CD4-positive, alpha-beta T cell treated with Interleukin-21 for 1 hour (primary cell): ENCODE data around the gene SH3TC1.

Source experiments
- DNase-seq: peaks from one replicate; pipeline ENCODE4 v3.0.0-alpha.2; 2020

Gene SH3TC1

DNA sequence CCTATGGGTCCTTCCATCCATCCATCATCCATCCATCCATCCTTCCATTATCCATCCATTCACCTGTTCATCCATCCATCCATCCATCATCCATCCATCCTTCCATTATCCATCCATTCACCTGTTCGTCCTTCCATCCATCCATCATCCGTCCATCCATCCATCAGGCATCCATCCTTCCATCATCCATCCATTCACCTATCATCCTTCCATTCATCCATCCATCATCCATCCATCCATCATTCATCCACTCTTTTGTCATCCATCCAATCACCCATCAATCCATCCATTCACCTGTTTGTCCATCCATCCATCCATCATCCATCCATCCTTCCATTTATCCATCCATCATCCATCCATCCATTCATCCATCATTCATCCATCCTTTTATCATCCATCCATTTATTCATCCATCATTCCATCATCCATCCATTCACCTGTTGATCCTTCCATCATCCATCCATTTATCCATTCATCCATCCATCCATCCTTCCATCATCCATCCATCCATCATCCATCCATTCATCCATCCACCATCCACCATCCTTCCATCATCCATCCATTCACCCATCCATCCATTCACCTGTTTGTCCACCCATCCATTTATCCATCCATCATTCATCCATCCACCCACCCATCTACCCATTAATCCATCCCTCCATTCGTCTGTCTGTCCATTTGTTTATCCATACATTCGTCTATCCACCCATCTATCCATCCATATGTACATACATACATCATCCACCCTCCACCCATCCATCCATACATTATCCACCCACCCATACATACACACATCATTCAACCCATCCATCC, 34.8 kb downstream of the SH3TC1 start:
- no peak for DNase-seq

DNA sequence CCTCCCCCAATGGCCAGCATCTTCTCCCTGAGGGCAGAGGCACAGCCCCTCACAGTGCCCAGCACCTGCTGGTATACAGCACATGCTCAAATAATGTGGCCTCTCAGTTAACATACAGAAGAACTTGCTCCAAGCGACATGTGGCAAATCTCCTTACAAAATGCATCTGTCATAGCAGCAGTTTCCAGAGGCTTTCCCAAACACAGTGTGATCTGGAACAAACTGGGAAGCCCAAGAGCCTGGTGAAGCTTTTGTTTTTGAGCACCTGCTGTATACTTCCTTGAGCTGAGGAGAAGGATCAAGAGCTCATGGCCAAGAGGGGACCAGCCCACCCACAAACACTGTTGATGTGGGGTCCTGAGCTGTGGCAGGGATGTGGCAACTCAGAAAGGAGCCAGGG, 35.6 kb downstream of the SH3TC1 start:
- no peak for DNase-seq

DNA sequence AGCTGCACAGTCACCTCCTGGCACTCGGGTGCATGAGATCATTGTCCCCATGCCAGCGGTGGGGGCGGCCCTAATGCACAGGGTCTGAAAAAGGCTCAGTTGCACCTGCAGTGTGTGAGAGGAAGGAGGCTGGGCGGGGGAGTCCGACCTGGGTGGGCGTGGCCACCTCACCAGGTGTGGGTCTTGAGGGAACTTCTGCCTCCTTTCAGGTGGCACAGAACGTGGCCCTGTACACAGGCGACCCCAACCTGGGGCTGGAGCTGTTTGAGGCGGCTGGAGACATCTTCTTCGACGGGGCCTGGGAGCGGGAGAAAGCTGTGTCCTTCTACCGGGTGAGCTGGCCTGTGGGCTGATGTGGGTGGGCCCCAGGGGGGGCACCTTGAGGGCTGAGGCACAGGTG, 36.1 kb downstream of the SH3TC1 start:
- DNase-seq = no peak

DNA sequence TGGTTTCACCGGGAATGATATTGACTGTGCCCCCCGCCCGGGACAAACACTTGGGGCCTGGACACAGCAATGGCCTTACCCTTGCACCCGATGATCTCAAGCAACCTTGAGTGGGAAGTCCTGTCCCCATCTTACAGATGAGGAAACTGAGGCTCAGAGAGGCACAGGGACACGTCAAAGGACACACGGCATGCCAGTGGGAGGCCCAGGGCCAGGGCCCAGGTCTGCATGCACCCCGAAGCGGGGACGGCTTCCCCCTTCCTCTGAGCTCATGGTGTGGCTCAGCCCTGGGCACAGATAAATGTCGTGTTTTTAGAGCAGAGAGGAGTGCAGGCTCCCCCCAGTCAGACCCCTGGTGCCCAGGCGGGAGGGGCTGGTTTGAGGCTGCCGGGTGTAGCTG, 36.6 kb downstream of the SH3TC1 start:
- no peak for DNase-seq

GRCh38 chr4:8236106-8236919, 37.2 kb downstream of the SH3TC1 start:
- DNase-seq = no peak

GRCh38 chr4:8236920-8237195, 37.8 kb downstream of the SH3TC1 start:
- DNase-seq = no peak

DNA sequence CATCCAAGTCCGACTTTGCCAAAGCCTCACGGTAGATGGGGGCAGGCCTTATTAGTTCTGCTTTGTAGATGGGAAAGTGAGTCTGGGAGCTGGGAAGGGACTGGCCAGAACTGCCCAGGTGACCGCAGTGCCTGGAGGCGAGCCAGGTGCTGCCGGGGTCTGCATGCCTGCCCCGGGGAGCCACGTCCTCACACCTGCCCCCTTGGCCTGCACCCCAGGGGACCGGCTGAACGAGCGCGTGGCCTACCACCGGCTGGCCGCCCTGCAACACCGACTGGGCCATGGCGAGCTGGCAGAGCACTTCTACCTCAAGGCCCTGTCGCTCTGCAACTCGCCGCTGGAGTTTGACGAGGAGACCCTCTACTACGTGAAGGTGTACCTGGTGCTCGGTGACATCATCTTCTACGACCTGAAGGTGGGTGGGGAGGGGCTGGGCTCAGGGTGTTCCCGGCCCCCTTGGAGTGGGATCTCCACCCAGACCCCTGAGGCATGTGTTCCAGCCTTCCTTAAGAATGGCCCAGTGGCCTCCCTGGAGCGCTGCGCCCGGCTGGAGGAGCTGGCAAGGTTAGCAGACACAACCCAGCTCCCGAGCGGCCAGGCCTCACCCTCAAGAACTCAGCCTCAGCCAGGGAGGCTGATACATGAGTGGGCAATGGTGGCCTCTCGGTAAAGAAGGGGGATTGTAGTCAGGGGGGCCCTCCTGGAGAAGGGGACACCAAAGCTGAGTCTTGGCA, 38.3 kb downstream of the SH3TC1 start:
- no peak for DNase-seq

- DNase-seq = no peak
These were observed 39.0 kb downstream of the SH3TC1 start for GRCh38 chr4:8238036-8238511.

DNA sequence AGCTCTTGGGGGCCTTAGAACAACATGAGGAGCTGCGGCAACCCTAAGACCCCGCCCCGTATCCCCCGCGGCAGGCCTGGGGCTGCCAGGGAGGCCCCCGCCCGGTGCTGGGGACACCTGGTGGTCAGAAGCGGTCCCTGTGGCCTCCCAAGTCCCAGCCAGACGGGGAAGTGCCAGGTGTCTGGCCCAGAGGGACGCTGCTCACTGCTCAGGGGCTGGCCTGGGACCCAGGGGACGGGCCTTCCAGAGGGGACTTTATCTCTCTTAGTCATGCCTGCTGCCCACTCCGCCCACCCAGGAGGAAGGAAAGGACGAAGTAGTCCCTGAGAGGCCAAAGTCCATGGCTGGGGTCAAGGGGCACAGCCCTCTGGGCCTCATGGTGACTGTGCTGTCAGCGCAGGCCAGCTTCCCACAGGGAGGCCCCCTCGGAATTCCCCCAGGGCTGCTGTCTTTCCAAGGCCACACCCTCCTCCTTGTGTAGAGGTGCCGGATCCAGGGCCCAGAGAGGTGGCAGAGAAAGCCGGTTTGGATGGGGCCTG, 39.5 kb downstream of the SH3TC1 start:
- DNase-seq = no peak

DNA sequence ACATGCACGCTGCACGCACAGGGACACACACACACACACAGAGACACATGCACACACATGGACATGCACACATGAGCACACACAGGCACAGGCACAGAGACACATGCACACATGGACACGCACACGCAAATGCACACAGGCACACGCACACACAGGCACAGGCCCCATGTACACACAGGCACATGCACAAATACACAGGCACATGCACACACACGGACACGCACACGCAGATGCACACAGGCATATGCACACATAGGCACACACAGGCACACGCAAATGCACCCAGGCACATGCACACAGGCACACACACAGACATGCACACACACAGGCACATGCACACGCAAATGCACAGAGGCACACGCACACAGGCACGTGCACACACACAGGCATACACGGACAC, 40.1 kb downstream of the SH3TC1 start:
- no peak for DNase-seq

- DNase-seq = no peak
These were observed 40.6 kb downstream of the SH3TC1 start for GRCh38 chr4:8239661-8240060.

GRCh38 chr4:8240211-8241041, 41.3 kb downstream of the SH3TC1 start:
- no peak for DNase-seq

DNA sequence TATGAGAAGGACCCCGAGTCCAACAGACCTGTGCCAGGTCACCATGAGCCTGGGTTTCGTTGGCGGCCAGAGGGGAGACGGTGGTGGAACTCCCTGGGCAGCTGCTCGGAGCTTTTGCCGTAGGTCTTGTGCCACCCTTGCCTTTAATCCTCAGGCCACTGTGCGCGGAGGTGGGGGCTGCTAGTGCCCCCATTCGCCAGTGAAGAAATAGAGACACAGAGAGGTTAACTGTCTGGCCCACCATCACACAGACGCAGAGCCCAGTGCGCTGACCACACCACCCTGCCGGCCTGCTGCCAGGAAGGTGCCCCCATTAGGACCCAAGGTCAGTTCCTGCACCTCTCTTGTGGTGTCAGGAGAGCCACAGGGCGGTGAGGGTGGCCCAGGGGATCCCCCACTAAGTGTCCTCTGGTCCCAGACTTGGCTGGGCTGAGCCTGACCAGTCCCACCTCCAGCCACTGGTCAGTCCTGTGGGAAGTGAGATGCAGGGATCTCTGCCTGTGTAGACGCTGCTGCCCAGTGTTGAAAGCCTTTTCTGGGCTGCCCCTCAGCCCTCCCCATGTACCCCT, 42.2 kb downstream of the SH3TC1 start:
- no peak for DNase-seq

- peak; percentile 71 for DNase-seq
These were observed 43.0 kb downstream of the SH3TC1 start for GRCh38 chr4:8241895-8242696.

DNA sequence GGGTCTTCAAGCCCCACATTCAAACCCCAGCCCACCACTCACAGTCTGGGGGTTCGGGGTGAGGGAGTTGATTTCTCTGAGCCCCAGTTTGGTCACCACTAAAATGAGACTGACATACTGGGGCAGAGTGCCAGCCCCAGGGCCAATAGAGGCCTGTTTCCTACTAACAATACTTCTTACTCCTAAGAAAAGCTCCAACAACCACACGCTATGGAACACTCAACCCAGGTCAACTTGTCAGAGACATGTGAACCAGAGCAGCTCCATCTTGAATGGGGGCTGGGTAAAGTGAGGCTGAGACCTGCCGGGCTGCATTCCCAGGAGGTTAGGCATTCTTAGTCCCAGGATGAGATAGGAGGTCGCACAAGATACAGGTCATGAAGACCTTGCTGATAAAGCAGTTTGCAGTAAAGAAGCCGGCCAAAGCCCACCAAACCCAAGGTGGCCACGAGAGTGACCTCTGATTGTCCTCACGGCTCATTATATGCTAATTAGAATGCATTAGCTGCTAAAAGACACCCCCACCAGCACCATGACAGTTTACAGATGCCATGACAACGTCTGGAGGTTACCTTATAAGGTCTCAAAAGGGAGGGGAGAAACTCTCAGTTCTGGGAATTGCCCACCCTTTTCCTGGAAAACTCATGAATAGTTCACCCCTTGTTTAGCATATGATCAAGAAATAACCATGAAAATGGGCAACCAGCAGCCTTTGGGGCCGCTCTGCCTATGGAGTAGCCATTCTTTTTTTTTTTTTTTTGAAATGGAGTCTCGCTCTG, 43.9 kb downstream of the SH3TC1 start:
- DNase-seq = no peak

GRCh38 chr4:8244001-8244757, 45.1 kb downstream of the SH3TC1 start:
- no peak for DNase-seq

DNA sequence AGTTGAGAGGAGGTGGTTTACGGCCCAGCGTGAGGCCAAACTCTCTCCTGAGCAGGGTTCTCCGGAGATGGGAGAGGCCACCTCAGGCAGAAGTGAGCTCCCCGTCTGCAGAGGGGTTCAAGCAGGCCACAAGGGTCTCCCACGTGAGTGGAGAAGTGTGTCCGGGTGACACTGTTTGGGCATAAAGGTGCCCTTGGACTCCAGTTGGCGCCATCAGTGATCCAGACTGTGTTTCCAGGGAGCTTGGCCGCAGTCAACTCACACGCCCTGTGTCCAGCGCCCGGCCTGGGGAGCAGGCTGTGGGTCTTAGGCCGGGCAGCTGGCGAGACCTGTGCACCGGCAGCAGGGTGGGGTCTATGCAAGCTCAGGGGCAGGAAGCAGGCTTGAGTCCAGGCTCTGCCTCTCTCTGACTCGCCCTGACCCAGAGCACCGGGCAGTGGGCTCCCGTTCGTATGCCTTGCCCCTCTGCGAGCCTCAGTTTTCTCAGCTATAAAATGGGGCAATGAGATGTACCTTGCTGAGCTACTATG, 45.9 kb downstream of the SH3TC1 start:
- DNase-seq = no peak

- no peak for DNase-seq
These were observed 47.1 kb downstream of the SH3TC1 start for GRCh38 chr4:8245884-8246833.
